HCT116 (cell line): ENCODE results near the gene AVPR1B. TPM values are rescaled to one million over a fixed set of nuclear protein-coding genes. Genes with fewer than 3 reads are reported as not detected.

Source experiments
- ATAC-seq: fragments of 200-7000 bp; cut with Tn5 transposase; 2 replicates; pipeline ENCODE4 v1.9.1; 2020; ENCODE audit warnings: mild to moderate bottlenecking, moderate library complexity
- BruUV-seq: library from RNA; stranded (reverse); fragments of 400-500 nt; replicated peaks from 2 replicates; lab custom pipeline; 2021; lab: Mats Ljungman, UMichigan
- CTCF ChIA-PET: fragments of 300-600 bp; sonication (Branson Sonifier 250); formaldehyde crosslinking; loops from one replicate; lab custom pipeline; 2021; ENCODE audit warnings: antibody characterized with exemption; lab: Charles Lee
- POLR2A ChIA-PET: fragments of 300-600, 350-600 bp; sonication (Branson Sonifier 250); formaldehyde crosslinking; loops from one replicate; lab custom pipeline; 2021; ENCODE audit warnings: antibody characterized with exemption; lab: Charles Lee
- RAD21 ChIA-PET, 2 experiments: fragments of 300-600 bp; sonication (Branson Sonifier 250); formaldehyde crosslinking; loops; one replicate each; lab custom pipeline; 2023; ENCODE audit warnings: low total read pairs in 2 of 2; ENCODE audit not compliant: uncharacterized antibody in 2 of 2, unreplicated experiment in 2 of 2, low non-redundant PET in 1 of 2; lab: Charles Lee
- DNase-seq: peaks from one replicate; pipeline ENCODE4 v3.0.0-alpha.2; 2010; ENCODE audit warnings: low read depth, low spot score
- H2AFZ ChIP-seq: fragments of 200-600 bp; shearing (Covaris generic), sonication (generic); 2 replicates; pipeline ENCODE4 v1.6.1; 2017; ENCODE audit warnings: low read depth, mixed run types, mixed read lengths, antibody characterized with exemption, low read length; ENCODE audit not compliant: poor library complexity, severe bottlenecking
- H3K27ac ChIP-seq: 2 replicates; pipeline ENCODE4 v1.5.1; 2012; ENCODE audit warnings: low read depth, low read length
- H3K27me3 ChIP-seq: fragments of 200-600 bp; sonication (generic); 2 replicates; pipeline ENCODE4 v1.6.1; 2016; ENCODE audit warnings: mixed run types, low read length, mixed read lengths; ENCODE audit not compliant: insufficient read depth
- H3K36me3 ChIP-seq, 2 experiments: fragments of 200-500 bp in 1 of 2; fragments of 200-600 bp in 1 of 2; sonication (Bioruptor generic) in 1 of 2; sonication (generic) in 1 of 2; 2 replicates each; pipeline versions ENCODE4 v1.5.1 to v1.6.1; 2014 to 2016; ENCODE audit warnings: low read length in 2 of 2, inconsistent platforms in 1 of 2, mixed read lengths in 1 of 2, mixed run types in 1 of 2; ENCODE audit not compliant: insufficient read depth in 2 of 2, control insufficient read depth in 1 of 2
- H3K4me1 ChIP-seq, 2 experiments: fragments of 200-600 bp in 1 of 2; sonication (generic) in 1 of 2; 2 replicates each; pipeline versions ENCODE4 v1.5.1 to v1.6.1; 2012 to 2017; ENCODE audit warnings: low read length in 2 of 2, inconsistent platforms in 1 of 2, mild to moderate bottlenecking in 1 of 2, mixed read lengths in 1 of 2, mixed run types in 1 of 2, moderate library complexity in 1 of 2; ENCODE audit not compliant: insufficient read depth in 2 of 2, control insufficient read depth in 1 of 2
- H3K4me2 ChIP-seq: fragments of 200-600 bp; sonication (generic); 2 replicates; pipeline ENCODE4 v1.6.1; 2017; ENCODE audit warnings: mixed run types, low read length, mixed read lengths
- H3K4me3 ChIP-seq, 2 experiments: fragments of 200-600 bp in 1 of 2; sonication (generic) in 1 of 2; replicated peaks in 1 of 2; 2 replicates each; pipeline ENCODE4 v1.5.1; 2011 to 2016; ENCODE audit warnings: low read length in 2 of 2, control low read depth in 1 of 2, low read depth in 1 of 2, mild to moderate bottlenecking in 1 of 2, mixed read lengths in 1 of 2, mixed run types in 1 of 2
- H3K79me2 ChIP-seq: fragments of 200-600 bp; sonication (generic); 2 replicates; pipeline ENCODE4 v1.6.1; 2017; ENCODE audit warnings: mild to moderate bottlenecking, mixed run types, low read length, moderate library complexity, mixed read lengths; ENCODE audit not compliant: insufficient read depth
- H3K9ac ChIP-seq: fragments of 200-600 bp; sonication (generic); 2 replicates; pipeline ENCODE4 v1.6.1; 2016; ENCODE audit warnings: low read length, mixed read lengths
- H3K9me2 ChIP-seq: fragments of 200-600 bp; sonication (generic), shearing (Covaris generic); 2 replicates; pipeline ENCODE4 v1.6.1; 2017; ENCODE audit warnings: mixed run types, mild to moderate bottlenecking, moderate library complexity; ENCODE audit not compliant: insufficient read depth
- H3K9me3 ChIP-seq, 2 experiments: fragments of 200-500 bp in 1 of 2; fragments of 200-600 bp in 1 of 2; sonication (Bioruptor generic) in 1 of 2; sonication (generic) in 1 of 2; 2 replicates each; pipeline ENCODE4 v1.6.1; 2014 to 2017; ENCODE audit warnings: low read length in 2 of 2, mixed read lengths in 2 of 2, inconsistent platforms in 1 of 2, low read depth in 1 of 2, mild to moderate bottlenecking in 1 of 2, mixed run types in 1 of 2, moderate library complexity in 1 of 2; ENCODE audit not compliant: control insufficient read depth in 1 of 2, insufficient read depth in 1 of 2
- H4K20me1 ChIP-seq: fragments of 200-600 bp; sonication (generic), shearing (Covaris generic); 2 replicates; pipeline ENCODE4 v1.6.1; 2017; ENCODE audit warnings: mixed run types, mild to moderate bottlenecking, moderate library complexity; ENCODE audit not compliant: insufficient read depth
- CBX3 ChIP-seq: IDR thresholded peaks from 2 replicates; pipeline ENCODE4 v1.6.1; 2012; ENCODE audit warnings: low read depth
- CEBPB ChIP-seq: IDR thresholded peaks from 2 replicates; pipeline ENCODE4 v1.6.1; 2012; ENCODE audit warnings: low read depth
- EGR1 ChIP-seq: IDR thresholded peaks from 2 replicates; pipeline ENCODE4 v1.6.1; 2012; ENCODE audit warnings: low read depth
- ELF1 ChIP-seq: IDR thresholded peaks from 2 replicates; pipeline ENCODE4 v1.6.1; 2012; ENCODE audit warnings: low read depth, borderline replicate concordance
- EZH2 ChIP-seq: fragments of 200-600 bp; sonication (generic); IDR thresholded peaks from 2 replicates; pipeline ENCODE4 v1.6.1; 2017; ENCODE audit warnings: antibody characterized with exemption, mixed run types
- EZH2phosphoT487 ChIP-seq: fragments of 200-600 bp; IDR thresholded peaks from 2 replicates; pipeline ENCODE4 v1.6.1; 2018; ENCODE audit warnings: antibody characterized with exemption, borderline replicate concordance
- JUND ChIP-seq: IDR thresholded peaks from 2 replicates; pipeline ENCODE4 v1.6.1; 2012
- POLR2AphosphoS5 ChIP-seq: IDR thresholded peaks from 2 replicates; pipeline ENCODE4 v1.6.1; 2011; ENCODE audit warnings: mild to moderate bottlenecking, low read depth, low read length, moderate library complexity
- RAD21 ChIP-seq: IDR thresholded peaks from 2 replicates; pipeline ENCODE4 v1.6.1; 2012; ENCODE audit warnings: low read depth, mild to moderate bottlenecking
- REST ChIP-seq: IDR thresholded peaks from 2 replicates; pipeline ENCODE4 v1.6.1; 2012; ENCODE audit warnings: low read depth
- SIN3A ChIP-seq: IDR thresholded peaks from 2 replicates; pipeline ENCODE4 v1.6.1; 2012; ENCODE audit warnings: low read depth
- SP1 ChIP-seq: IDR thresholded peaks from 2 replicates; pipeline ENCODE4 v1.6.1; 2012; ENCODE audit warnings: low read depth
- SRF ChIP-seq: IDR thresholded peaks from 2 replicates; pipeline ENCODE4 v1.6.1; 2012; ENCODE audit warnings: low read depth
- TCF7L2 ChIP-seq: IDR thresholded peaks from 2 replicates; pipeline ENCODE4 v1.7.0; 2011; ENCODE audit warnings: borderline replicate concordance, inconsistent platforms; ENCODE audit not compliant: insufficient read depth, insufficient read length; ENCODE audit errors: extremely low read depth
- ZFX ChIP-seq: fragments of 450-650 bp; IDR thresholded peaks from 2 replicates; pipeline ENCODE4 v1.6.1; 2017
- ZNF274 ChIP-seq: fragments of 200-500 bp; sonication (Bioruptor generic); IDR thresholded peaks from 2 replicates; pipeline ENCODE4 v1.6.1; 2014; ENCODE audit warnings: mild to moderate bottlenecking, low read depth, low read length, inconsistent platforms
- intact Hi-C: fragments of 100-400 bp; cut with micrococcal nuclease; formaldehyde crosslinking; loops from 2 replicates; pipeline ENCODE4 v1.10.0; 2022
- total RNA-seq: library from RNA; stranded (reverse); gene quantifications from one replicate; pipeline ENCODE4 v1.2.1, GENCODE V29; 2021; ENCODE audit not compliant: unreplicated experiment
- TF ChIP-seq, protein P1 (sequence below): IDR thresholded peaks from 2 replicates; pipeline ENCODE4 v1.6.1; 2011; ENCODE audit warnings: mild to moderate bottlenecking, low read length, moderate library complexity; ENCODE audit not compliant: insufficient replicate concordance; ENCODE audit errors: extremely low read depth
- TF ChIP-seq, protein P2 (sequence below), 3 experiments: fragments of 200-600 bp in 1 of 3; sonication (generic) in 1 of 3; IDR thresholded peaks in 2 of 3; conservative IDR thresholded peaks in 1 of 3; 2 replicates each; pipeline ENCODE4 v1.5.1; 2012 to 2017; ENCODE audit warnings: low read depth in 2 of 3, low read length in 2 of 3, antibody characterized with exemption in 1 of 3, borderline replicate concordance in 1 of 3, control low read depth in 1 of 3, mild to moderate bottlenecking in 1 of 3, mixed read lengths in 1 of 3, mixed run types in 1 of 3, moderate library complexity in 1 of 3; ENCODE audit not compliant: insufficient read depth in 1 of 3
- TF ChIP-seq, protein P3 (sequence below): IDR thresholded peaks from 2 replicates; pipeline ENCODE4 v1.6.1; 2012

Gene AVPR1B
- total RNA-seq, 1 experiment from 2014 or later: not detected

DNA sequence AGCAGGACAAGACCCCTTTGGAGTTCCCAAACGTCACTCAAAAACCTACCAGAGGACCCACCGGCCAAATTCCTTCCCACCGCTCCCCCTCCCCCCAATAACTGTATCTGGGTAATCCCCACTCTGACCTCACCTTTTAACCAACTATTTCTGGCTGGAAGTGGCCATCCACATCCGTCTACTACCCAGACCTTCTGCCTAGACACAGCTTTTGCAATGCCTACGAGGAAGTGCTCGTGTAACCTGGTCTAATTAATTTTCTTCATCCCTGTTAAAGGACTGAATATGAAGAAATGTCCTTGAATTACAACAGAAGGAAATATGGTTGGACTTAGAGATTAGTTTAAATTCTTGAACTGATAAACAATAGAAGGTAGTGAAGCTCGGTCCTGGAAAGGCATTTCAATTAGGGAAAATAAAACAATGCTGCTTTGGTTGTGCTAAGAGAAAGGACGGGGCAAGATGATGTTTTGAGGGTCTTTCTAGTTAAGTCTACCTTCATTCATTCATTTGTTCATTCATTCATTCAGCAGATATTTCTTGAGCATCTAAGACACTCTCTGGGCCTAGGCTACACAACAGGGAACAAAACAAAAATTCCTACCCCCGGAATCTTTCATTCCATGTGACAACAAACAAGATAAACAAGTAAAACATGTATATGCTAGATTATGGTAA lies 18.8 kb downstream of the AVPR1B start (continued):
- TF ChIP-seq EZH2phosphoT487: no peak
- TF ChIP-seq CBX3: no peak
- TF ChIP-seq ELF1: no peak

DNA sequence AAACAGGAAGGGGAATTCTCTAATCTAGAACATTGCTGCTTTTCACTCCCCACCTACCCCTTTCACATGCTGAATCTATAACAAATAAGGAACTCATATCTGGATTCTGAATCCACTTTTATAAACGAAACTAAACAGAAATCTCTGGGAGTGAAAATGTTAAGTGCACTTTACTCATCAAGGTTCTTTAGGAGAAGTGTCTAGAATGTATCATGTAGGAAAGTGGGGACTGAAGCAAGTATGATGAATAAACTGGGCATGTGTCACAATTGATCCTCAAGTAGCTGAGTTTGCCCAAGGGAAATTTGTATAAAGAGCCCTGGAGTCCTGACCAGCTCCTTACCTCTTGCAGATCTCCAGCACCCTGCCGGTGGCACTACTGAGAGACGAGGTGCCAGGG lies 19.8 kb downstream of the AVPR1B start:
- POLR2A ChIA-PET: no interaction called here
- TF ChIP-seq JUND (no peak), SIN3A (no peak), RAD21 (no peak), SRF (no peak), CEBPB (no peak), TCF7L2 (no peak), ZNF274 (no peak), EGR1 (no peak), POLR2AphosphoS5 (no peak), ZFX (no peak), REST (no peak), ELF1 (no peak), CBX3 (no peak), SP1 (no peak), EZH2 (no peak)
- TF ChIP-seq, protein P1, sequence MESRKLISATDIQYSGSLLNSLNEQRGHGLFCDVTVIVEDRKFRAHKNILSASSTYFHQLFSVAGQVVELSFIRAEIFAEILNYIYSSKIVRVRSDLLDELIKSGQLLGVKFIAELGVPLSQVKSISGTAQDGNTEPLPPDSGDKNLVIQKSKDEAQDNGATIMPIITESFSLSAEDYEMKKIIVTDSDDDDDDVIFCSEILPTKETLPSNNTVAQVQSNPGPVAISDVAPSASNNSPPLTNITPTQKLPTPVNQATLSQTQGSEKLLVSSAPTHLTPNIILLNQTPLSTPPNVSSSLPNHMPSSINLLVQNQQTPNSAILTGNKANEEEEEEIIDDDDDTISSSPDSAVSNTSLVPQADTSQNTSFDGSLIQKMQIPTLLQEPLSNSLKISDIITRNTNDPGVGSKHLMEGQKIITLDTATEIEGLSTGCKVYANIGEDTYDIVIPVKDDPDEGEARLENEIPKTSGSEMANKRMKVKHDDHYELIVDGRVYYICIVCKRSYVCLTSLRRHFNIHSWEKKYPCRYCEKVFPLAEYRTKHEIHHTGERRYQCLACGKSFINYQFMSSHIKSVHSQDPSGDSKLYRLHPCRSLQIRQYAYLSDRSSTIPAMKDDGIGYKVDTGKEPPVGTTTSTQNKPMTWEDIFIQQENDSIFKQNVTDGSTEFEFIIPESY: no peak
- TF ChIP-seq, protein P2, sequence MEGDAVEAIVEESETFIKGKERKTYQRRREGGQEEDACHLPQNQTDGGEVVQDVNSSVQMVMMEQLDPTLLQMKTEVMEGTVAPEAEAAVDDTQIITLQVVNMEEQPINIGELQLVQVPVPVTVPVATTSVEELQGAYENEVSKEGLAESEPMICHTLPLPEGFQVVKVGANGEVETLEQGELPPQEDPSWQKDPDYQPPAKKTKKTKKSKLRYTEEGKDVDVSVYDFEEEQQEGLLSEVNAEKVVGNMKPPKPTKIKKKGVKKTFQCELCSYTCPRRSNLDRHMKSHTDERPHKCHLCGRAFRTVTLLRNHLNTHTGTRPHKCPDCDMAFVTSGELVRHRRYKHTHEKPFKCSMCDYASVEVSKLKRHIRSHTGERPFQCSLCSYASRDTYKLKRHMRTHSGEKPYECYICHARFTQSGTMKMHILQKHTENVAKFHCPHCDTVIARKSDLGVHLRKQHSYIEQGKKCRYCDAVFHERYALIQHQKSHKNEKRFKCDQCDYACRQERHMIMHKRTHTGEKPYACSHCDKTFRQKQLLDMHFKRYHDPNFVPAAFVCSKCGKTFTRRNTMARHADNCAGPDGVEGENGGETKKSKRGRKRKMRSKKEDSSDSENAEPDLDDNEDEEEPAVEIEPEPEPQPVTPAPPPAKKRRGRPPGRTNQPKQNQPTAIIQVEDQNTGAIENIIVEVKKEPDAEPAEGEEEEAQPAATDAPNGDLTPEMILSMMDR (IDR thresholded peaks at IDR 0.05 in 2 of 3, conservative IDR thresholded peaks at IDR 0.05 in 1 of 3; ENCODE audit: borderline replicate concordance in 1 of 3, insufficient read depth in 1 of 3, low read depth in 2 of 3, low read length in 2 of 3): no peak
- TF ChIP-seq, protein P3, sequence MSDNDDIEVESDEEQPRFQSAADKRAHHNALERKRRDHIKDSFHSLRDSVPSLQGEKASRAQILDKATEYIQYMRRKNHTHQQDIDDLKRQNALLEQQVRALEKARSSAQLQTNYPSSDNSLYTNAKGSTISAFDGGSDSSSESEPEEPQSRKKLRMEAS: no peak

More for the DNA sequence above, 19.8 kb downstream of the AVPR1B start:
- no peak overlapping the region for H2AFZ ChIP-seq
- H4K20me1 ChIP-seq: no peaks in the 10 kb centered on the region
- no TSS peak for BruUV-seq
- DNase-seq (no peak), ATAC-seq (no peak)
- intact Hi-C loops: no loop called here
- no peaks in the 10 kb centered on the region for H3K36me3 ChIP-seq
- H3K9me3 ChIP-seq: no peaks in the 10 kb centered on the region
- no peaks in the 10 kb centered on the region for H3K79me2 ChIP-seq
- RAD21 ChIA-PET: no interaction called here
- no peak overlapping the region for H3K27ac ChIP-seq
- no peaks in the 10 kb centered on the region for H3K4me1 ChIP-seq
- H3K9ac ChIP-seq: no peak overlapping the region
- CTCF ChIA-PET: interaction anchor here (1.3 to 3.0 kb wide), 2 partner anchors 8 to 120 kb away, joined by 3 to 21 read pairs; no protein-coding TSS in a partner anchor
- no peak overlapping the region for H3K4me3 ChIP-seq
- H3K27me3 ChIP-seq: peaks cover 5% of the 10 kb centered on the region; the same call in 1 of the 2 replicates
- H3K9me2 ChIP-seq: no peaks in the 10 kb centered on the region
- no peak overlapping the region for H3K4me2 ChIP-seq
